Endodermal cell (in vitro differentiated cells): ENCODE data around the gene PRKCD. TPM values are rescaled to one million over a fixed set of nuclear protein-coding genes. Genes with fewer than 3 reads are reported as not detected.

ENCODE experiments used
- DNase-seq: peaks from one replicate; pipeline ENCODE4 v3.0.0-alpha.2; 2017
- H3K27ac ChIP-seq: 2 replicates; pipeline ENCODE4 v1.5.1; 2013; ENCODE audit warnings: mild to moderate bottlenecking, low read depth, low read length, moderate library complexity
- H3K27me3 ChIP-seq: 2 replicates; pipeline ENCODE4 v1.6.1; 2013; ENCODE audit warnings: mild to moderate bottlenecking, low read length, moderate library complexity; ENCODE audit not compliant: insufficient read depth, control insufficient read depth, poor library complexity, severe bottlenecking
- H3K36me3 ChIP-seq: 2 replicates; pipeline ENCODE4 v1.7.0; 2013; ENCODE audit warnings: mild to moderate bottlenecking, low read length, moderate library complexity; ENCODE audit not compliant: control insufficient read depth, insufficient read depth
- H3K4me1 ChIP-seq: one replicate; pipeline ENCODE4 v1.7.0; 2013; ENCODE audit warnings: low read length; ENCODE audit not compliant: control insufficient read depth, insufficient read depth
- H3K4me3 ChIP-seq: 2 replicates; pipeline ENCODE4 v1.5.1; 2013; ENCODE audit warnings: mild to moderate bottlenecking, low read length, moderate library complexity
- H3K9ac ChIP-seq: 2 replicates; pipeline ENCODE4 v1.6.1; 2013; ENCODE audit warnings: mild to moderate bottlenecking, low read length, moderate library complexity; ENCODE audit not compliant: poor library complexity, severe bottlenecking; ENCODE audit errors: extremely low read depth
- H3K9me3 ChIP-seq: 2 replicates; pipeline ENCODE4 v1.6.1; 2013; ENCODE audit warnings: mild to moderate bottlenecking, low read length, moderate library complexity; ENCODE audit not compliant: control insufficient read depth
- H3K27ac Mint-ChIP-seq: 2 replicates; pipeline ENCODE4 v1.8.0; 2020; ENCODE audit warnings: mixed read lengths
- H3K27me3 Mint-ChIP-seq: 2 replicates; pipeline ENCODE4 v1.8.0; 2021; ENCODE audit warnings: mild to moderate bottlenecking, mixed read lengths; ENCODE audit not compliant: insufficient read depth
- H3K36me3 Mint-ChIP-seq: 2 replicates; pipeline ENCODE4 v1.8.0; 2020; ENCODE audit warnings: low read depth, mixed read lengths
- H3K4me1 Mint-ChIP-seq: 2 replicates; pipeline ENCODE4 v1.8.0; 2020; ENCODE audit warnings: mixed read lengths
- H3K4me3 Mint-ChIP-seq: 2 replicates; pipeline ENCODE4 v1.8.0; 2020; ENCODE audit warnings: mild to moderate bottlenecking, moderate library complexity, mixed read lengths
- H3K9me3 Mint-ChIP-seq: 2 replicates; pipeline ENCODE4 v1.8.0; 2020; ENCODE audit warnings: mild to moderate bottlenecking, mixed read lengths
- CTCF ChIP-seq: fragments of 200-600 bp; sonication (generic); conservative IDR thresholded peaks from 2 replicates; pipeline ENCODE4 v1.5.0; 2021; ENCODE audit warnings: antibody characterized with exemption, mild to moderate bottlenecking
- WGBS, 2 experiments: methylation state at CpG; one replicate each; pipeline versions ENCODE4 v1.1.5 to v1.1.7; 2013; ENCODE audit warnings: missing lambda C conversion rate in 2 of 2, mixed read lengths in 1 of 2; ENCODE audit not compliant: insufficient coverage in 1 of 2, insufficient read length in 1 of 2; 5-methylcytosine and 5-hydroxymethylcytosine counted together
- total RNA-seq, 2 donors: library from RNA; stranded (reverse); fragmentation: NEBNext Ultra II Directional in 1 of 2; extraction: Animal tissue kit (Norgen Biotek cat#: 25700) in 1 of 2; gene quantifications; 2 replicates in 1 of 2; 3 replicates in 1 of 2; pipeline ENCODE4 v1.2.1, GENCODE V29; 2021

The PRKCD gene
- total RNA-seq, 2 donors from 2014 or later, result 19.9 to 26.6 TPM

- Mint-ChIP-seq H3K36me3 (peaks cover 61% of the 10 kb centered on the region), H3K4me3 (no peak overlapping the region), H3K9me3 (no peaks in the 10 kb centered on the region), H3K4me1 (no peaks in the 10 kb centered on the region), H3K27ac (no peak overlapping the region), H3K27me3 (no peaks in the 10 kb centered on the region)
- WGBS, 2 experiments, result 93 to 100% methylated on average over 4 to 6 of the region's 6 CpGs
- Histone ChIP-seq H3K36me3 (peaks cover 61% of the 10 kb centered on the region), H3K9me3 (no peaks in the 10 kb centered on the region), H3K4me1 (no peaks in the 10 kb centered on the region), H3K4me3 (no peak overlapping the region), H3K27ac (no peak overlapping the region), H3K9ac (no peak overlapping the region), H3K27me3 (no peaks in the 10 kb centered on the region)
- TF ChIP-seq CTCF, result no peak
- no peak for DNase-seq
Observed at GRCh38 chr3:53225181-53225580, 64.2 kb downstream of the PRKCD start.

GRCh38 chr3:53225651-53226050, 64.6 kb downstream of the PRKCD start:
- Histone ChIP-seq H3K27me3 (no peaks in the 10 kb centered on the region), H3K27ac (no peak overlapping the region), H3K9ac (no peak overlapping the region), H3K9me3 (no peaks in the 10 kb centered on the region), H3K4me3 (no peak overlapping the region), H3K36me3 (peaks cover 65% of the 10 kb centered on the region), H3K4me1 (no peaks in the 10 kb centered on the region)
- WGBS, 2 experiments, result 93 to 97% methylated on average over 4 to 7 of the region's 7 CpGs
- no peaks in the 10 kb centered on the region for H3K27me3 Mint-ChIP-seq
- H3K4me1 Mint-ChIP-seq, result no peaks in the 10 kb centered on the region
- no peaks in the 10 kb centered on the region for H3K9me3 Mint-ChIP-seq
- DNase-seq, result no peak
- H3K27ac Mint-ChIP-seq, result no peak overlapping the region
- H3K4me3 Mint-ChIP-seq, result no peak overlapping the region
- peaks cover 65% of the 10 kb centered on the region for H3K36me3 Mint-ChIP-seq
- TF ChIP-seq CTCF, result no peak

GRCh38 chr3:53226142-53226840, 65.3 kb downstream of the PRKCD start:
- Histone ChIP-seq H3K36me3 (peaks cover 65% of the 10 kb centered on the region), H3K27ac (no peak overlapping the region), H3K9ac (no peak overlapping the region), H3K9me3 (no peaks in the 10 kb centered on the region), H3K4me1 (no peaks in the 10 kb centered on the region), H3K4me3 (no peak overlapping the region), H3K27me3 (no peaks in the 10 kb centered on the region)
- H3K27ac Mint-ChIP-seq, result peak overlapping the region; percentile 44
- no peaks in the 10 kb centered on the region for H3K4me1 Mint-ChIP-seq
- H3K4me3 Mint-ChIP-seq, result no peak overlapping the region
- no peak for DNase-seq
- H3K27me3 Mint-ChIP-seq, result no peaks in the 10 kb centered on the region
- no peak for TF ChIP-seq CTCF
- WGBS, 2 experiments, result 81 to 88% methylated on average over 9 to 12 of the region's 12 CpGs
- H3K36me3 Mint-ChIP-seq, result peaks cover 69% of the 10 kb centered on the region
- H3K9me3 Mint-ChIP-seq, result no peaks in the 10 kb centered on the region
